Upper lobe of left lung (tissue), 4 donors: Measurements from ENCODE around the gene TSEN54.

Experiments
- EP300 ChIP-seq, 4 donors: sonication (generic); formaldehyde crosslinking; IDR thresholded peaks; one replicate each; pipeline ENCODE4 v1.5.1; 2017; ENCODE audit warnings: antibody characterized with exemption in 4 of 4, control low read depth in 2 of 4
- POLR2A ChIP-seq, 4 donors: fragments of 450-650 bp; IDR thresholded peaks; one replicate each; pipeline ENCODE4 v1.5.1; 2016 to 2017; ENCODE audit warnings: antibody characterized with exemption in 4 of 4, mild to moderate bottlenecking in 2 of 4

DNA sequence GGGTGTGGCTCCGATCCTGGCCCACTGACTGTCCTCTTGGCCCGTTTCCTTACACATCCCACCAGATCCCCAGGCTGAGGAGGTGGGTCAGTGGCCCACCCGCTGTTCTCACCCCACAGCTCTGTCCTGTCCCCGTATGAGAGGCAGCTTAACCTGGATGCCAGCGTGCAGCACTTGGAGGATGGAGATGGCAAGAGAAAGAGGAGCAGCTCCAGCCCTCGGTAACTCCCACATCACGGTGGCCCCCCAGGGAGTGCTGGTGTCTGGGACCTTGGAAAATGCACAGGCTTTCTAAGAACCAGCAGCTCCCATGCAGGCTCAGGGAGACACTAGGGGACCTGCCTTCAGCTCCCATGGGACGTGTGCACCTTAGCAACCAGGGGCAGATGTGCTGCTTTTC, 5.0 kb downstream of the TSEN54 start:
- TF ChIP-seq EP300 (IDR thresholded peaks at IDR 0.05) (no peak), POLR2A (IDR thresholded peaks at IDR 0.05) (no peak)
